Memory B cell (primary cell): ENCODE measurements around the gene PAM.

Experiments used
- ATAC-seq: fragments of 150-1000 bp; cut with Tn5 transposase; 2 replicates; pipeline ENCODE4 v1.10.0; 2021; ENCODE audit warnings: low read depth, mild to moderate bottlenecking, moderate library complexity
- DNase-seq, 2 donors: peaks; one replicate each; pipeline ENCODE4 v3.0.0; 2022; ENCODE audit warnings: low spot score in 2 of 2
- H3K27ac Mint-ChIP-seq: one replicate; pipeline ENCODE4 v1.8.0; 2022; ENCODE audit warnings: mild to moderate bottlenecking, moderate library complexity, mixed read lengths
- H3K27me3 Mint-ChIP-seq: one replicate; pipeline ENCODE4 v1.8.0; 2022; ENCODE audit warnings: mixed read lengths
- H3K36me3 Mint-ChIP-seq: one replicate; pipeline ENCODE4 v1.8.0; 2022; ENCODE audit warnings: mild to moderate bottlenecking, mixed read lengths
- H3K4me1 Mint-ChIP-seq: one replicate; pipeline ENCODE4 v1.8.0; 2022; ENCODE audit warnings: mixed read lengths
- H3K4me3 Mint-ChIP-seq: one replicate; pipeline ENCODE4 v1.8.0; 2022; ENCODE audit warnings: mild to moderate bottlenecking, moderate library complexity, mixed read lengths
- H3K9me3 Mint-ChIP-seq: one replicate; pipeline ENCODE4 v1.8.0; 2022; ENCODE audit warnings: mixed read lengths

PAM gene

DNA sequence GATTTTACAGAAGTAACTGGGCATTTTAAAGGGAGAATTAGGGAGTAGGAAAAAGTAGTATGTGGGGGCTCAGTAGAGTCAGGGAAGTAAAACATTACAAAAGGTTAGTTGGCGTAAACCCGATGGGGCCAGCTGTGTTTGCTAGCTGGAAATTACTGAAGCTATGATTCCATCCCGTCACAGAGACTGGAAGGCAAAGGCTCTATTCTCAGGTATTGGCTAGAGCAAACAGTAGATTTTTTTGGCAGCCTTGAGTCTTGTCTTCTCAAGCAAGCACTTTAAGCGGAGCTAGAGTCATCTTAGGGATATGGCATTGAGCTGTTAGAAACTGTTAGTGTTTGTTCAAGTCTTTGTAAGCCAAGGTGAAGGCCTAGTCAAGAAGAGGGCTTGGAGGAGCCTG lies 121.5 kb downstream of the PAM start:
- no peaks in the 10 kb centered on the region for H3K9me3 Mint-ChIP-seq
- no peaks in the 10 kb centered on the region for H3K27me3 Mint-ChIP-seq
- no peak overlapping the region for H3K4me3 Mint-ChIP-seq
- H3K27ac Mint-ChIP-seq, result no peak overlapping the region
- no peak for ATAC-seq
- H3K36me3 Mint-ChIP-seq, result no peaks in the 10 kb centered on the region
- DNase-seq, result no peak
- no peaks in the 10 kb centered on the region for H3K4me1 Mint-ChIP-seq

DNA sequence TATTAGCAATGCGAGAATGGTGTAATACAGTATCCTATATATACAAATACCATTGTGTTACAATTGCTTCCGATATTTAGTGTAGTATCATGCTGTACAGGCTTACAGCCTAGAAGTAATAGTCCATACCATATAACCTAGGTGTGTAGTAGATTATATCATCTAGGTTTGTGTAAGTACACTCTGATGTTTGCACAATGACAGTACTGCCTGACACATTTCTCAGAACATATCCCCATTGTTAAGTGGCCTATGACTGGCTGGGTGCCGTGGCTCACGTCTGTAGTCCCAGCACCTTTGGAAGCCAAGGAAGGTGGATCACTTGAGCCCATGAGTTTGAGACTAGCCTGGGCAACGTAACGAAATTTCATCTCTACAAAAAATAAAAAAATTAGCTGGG lies 124.6 kb downstream of the PAM start:
- DNase-seq (no peak), ATAC-seq (no peak)
- no peaks in the 10 kb centered on the region for H3K4me1 Mint-ChIP-seq
- no peak overlapping the region for H3K27ac Mint-ChIP-seq
- H3K36me3 Mint-ChIP-seq, result no peaks in the 10 kb centered on the region
- H3K27me3 Mint-ChIP-seq, result no peaks in the 10 kb centered on the region
- no peak overlapping the region for H3K4me3 Mint-ChIP-seq
- no peaks in the 10 kb centered on the region for H3K9me3 Mint-ChIP-seq

DNA sequence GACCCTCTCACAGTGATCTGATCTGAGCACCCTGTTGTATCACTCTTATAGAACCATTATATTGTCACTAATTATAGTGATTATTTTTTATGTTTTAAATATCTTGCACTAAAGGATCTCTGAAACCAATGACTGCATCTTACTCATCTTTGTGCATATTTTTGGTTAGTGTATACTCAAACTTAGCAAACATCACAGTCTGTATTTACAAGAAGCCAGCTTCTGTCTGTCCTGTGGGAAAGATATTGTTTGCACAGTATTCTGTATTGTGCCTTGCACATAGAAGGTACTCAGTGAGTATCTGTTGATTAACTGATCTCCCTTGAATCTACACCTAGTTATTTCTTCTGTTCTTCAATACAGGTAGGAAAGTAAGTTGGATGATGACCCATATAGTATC lies 131.5 kb downstream of the PAM start:
- Mint-ChIP-seq H3K27ac (no peak overlapping the region), H3K9me3 (no peaks in the 10 kb centered on the region), H3K4me3 (no peak overlapping the region), H3K4me1 (no peaks in the 10 kb centered on the region), H3K36me3 (no peaks in the 10 kb centered on the region), H3K27me3 (no peaks in the 10 kb centered on the region)
- ATAC-seq, result no peak
- DNase-seq, result no peak

DNA sequence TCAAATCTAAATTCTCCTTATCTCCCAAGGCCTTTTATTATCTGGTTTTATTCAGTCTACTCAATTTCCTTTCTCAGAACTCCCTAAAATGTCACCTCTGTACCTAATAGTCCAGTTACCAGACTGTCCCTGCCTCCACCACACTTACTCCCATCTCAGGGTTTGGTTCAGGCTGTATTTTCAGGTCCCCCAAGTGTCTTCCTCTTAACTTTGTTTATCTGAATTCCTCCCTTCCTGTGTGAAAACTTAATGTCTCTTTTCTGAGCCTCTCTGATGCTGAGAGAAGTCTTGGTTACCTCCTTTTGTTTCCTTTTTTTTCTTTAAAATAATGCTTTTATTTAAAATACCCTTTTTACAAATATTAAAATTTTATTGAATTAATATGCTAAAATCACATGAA lies 133.4 kb downstream of the PAM start:
- no peaks in the 10 kb centered on the region for H3K4me1 Mint-ChIP-seq
- H3K27me3 Mint-ChIP-seq, result no peaks in the 10 kb centered on the region
- DNase-seq, result no peak
- no peak overlapping the region for H3K4me3 Mint-ChIP-seq
- no peak for ATAC-seq
- no peaks in the 10 kb centered on the region for H3K9me3 Mint-ChIP-seq
- no peaks in the 10 kb centered on the region for H3K36me3 Mint-ChIP-seq
- H3K27ac Mint-ChIP-seq, result no peak overlapping the region

DNA sequence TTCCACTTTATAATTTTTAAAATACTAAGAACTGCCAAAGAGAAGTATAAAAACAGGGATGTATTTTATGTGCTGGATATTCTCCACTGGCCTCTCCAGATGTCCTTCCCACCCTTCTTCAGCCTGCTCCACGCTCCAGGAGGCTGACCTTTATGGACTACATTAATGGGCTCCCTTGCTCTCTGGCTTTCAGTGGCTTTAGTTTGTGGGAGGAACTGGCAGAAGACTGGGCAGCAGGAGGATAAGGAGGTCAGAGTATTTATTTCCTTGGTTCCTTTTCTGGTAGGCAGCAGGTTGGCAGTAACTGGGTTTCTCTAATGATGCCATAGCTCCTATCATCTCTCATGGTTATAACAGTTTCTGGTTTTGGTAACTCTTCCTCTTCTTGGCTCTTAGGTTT lies 133.9 kb downstream of the PAM start:
- Mint-ChIP-seq H3K36me3 (no peaks in the 10 kb centered on the region), H3K27me3 (peaks cover 2% of the 10 kb centered on the region), H3K4me3 (no peak overlapping the region), H3K4me1 (no peaks in the 10 kb centered on the region), H3K27ac (no peak overlapping the region), H3K9me3 (no peaks in the 10 kb centered on the region)
- no peak for DNase-seq
- ATAC-seq, result no peak

DNA sequence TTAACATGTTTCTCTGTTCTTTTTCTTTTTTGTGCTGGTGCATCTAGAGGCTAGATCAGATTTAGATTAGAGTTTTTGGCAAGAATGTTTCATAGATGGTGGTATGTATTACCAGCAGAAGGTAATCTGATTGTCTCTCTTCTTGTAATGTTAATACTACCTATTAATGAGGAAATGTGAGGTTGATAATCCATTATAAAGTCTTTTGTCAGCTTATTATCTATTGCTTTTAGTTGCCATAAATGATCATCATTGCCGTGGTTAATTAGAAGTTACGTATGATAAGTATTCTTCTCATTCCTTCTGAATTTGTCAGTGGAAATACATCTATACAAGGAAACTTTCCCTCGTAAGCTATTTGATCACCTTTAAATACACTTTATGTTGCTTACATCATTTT lies 135.0 kb downstream of the PAM start:
- no peak for DNase-seq
- Mint-ChIP-seq H3K4me3 (no peak overlapping the region), H3K36me3 (no peaks in the 10 kb centered on the region), H3K27ac (no peak overlapping the region), H3K4me1 (no peaks in the 10 kb centered on the region), H3K27me3 (peaks cover 2% of the 10 kb centered on the region), H3K9me3 (no peaks in the 10 kb centered on the region)
- ATAC-seq, result no peak

DNA sequence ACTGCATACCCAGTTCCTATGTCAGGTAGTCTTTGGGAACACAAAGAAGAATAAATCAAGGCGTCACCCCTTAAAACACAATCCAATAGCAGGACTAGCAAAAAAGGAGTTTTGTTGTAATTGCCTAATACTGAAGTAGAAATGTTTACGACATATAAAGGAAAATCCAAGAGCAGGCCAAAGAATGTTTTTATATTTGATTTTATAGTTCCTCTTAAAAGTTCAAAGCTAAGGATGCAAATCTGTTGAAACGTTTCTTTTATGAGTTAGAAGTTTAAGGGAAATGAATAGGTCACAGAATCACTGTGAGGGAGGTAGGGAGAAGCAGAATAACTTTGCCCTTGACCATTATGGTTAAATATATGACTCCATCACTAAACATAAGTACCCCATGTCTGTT lies 136.1 kb downstream of the PAM start:
- no peaks in the 10 kb centered on the region for H3K9me3 Mint-ChIP-seq
- no peaks in the 10 kb centered on the region for H3K4me1 Mint-ChIP-seq
- H3K36me3 Mint-ChIP-seq, result no peaks in the 10 kb centered on the region
- no peak overlapping the region for H3K4me3 Mint-ChIP-seq
- peaks cover 2% of the 10 kb centered on the region for H3K27me3 Mint-ChIP-seq
- DNase-seq (no peak), ATAC-seq (no peak)
- H3K27ac Mint-ChIP-seq, result no peak overlapping the region

DNA sequence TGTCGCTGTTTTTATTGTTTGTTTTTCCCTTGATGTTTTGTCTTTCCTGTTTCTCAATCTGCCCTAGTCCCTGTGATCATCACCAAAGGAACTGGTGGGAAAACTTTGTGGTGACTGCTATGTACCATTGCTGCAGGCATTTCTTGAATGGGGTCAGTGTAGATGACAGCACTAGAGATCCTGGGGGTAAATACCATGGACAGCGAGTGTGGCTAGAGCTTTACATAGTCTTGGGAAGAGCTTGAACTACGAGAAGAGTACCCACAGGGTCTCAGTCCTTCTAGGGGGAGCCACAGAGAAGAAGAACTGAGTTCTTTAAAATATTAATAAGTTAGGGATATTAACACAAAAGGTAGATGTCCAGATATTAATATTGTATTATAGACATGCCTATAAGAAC lies 138.8 kb downstream of the PAM start:
- DNase-seq (no peak), ATAC-seq (no peak)
- H3K27ac Mint-ChIP-seq, result no peak overlapping the region
- no peaks in the 10 kb centered on the region for H3K36me3 Mint-ChIP-seq
- H3K9me3 Mint-ChIP-seq, result no peaks in the 10 kb centered on the region
- peaks cover 2% of the 10 kb centered on the region for H3K27me3 Mint-ChIP-seq
- no peak overlapping the region for H3K4me3 Mint-ChIP-seq
- H3K4me1 Mint-ChIP-seq, result no peaks in the 10 kb centered on the region

DNA sequence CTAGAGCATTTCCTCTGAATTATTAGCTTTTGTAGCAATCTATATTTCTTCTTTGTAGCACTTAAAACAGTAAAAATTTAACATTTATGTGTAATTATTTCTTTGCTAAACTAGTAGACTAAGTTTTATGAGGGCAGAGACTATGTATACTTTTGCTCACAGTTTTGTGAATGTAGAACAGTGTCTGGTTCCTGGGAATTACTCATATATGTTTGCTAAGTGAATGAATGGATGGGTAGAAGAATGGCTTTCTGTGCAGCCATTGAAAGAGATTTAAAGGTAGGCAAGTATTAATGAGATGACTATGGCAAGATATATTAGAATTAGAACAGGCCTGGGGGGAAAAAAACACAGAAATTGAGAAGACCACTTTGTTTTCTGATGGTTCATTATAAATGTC lies 140.1 kb downstream of the PAM start:
- Mint-ChIP-seq H3K9me3 (no peaks in the 10 kb centered on the region), H3K27ac (no peak overlapping the region), H3K4me3 (no peak overlapping the region), H3K4me1 (no peaks in the 10 kb centered on the region), H3K27me3 (peaks cover 4% of the 10 kb centered on the region), H3K36me3 (no peaks in the 10 kb centered on the region)
- no peak for ATAC-seq
- DNase-seq, result no peak

DNA sequence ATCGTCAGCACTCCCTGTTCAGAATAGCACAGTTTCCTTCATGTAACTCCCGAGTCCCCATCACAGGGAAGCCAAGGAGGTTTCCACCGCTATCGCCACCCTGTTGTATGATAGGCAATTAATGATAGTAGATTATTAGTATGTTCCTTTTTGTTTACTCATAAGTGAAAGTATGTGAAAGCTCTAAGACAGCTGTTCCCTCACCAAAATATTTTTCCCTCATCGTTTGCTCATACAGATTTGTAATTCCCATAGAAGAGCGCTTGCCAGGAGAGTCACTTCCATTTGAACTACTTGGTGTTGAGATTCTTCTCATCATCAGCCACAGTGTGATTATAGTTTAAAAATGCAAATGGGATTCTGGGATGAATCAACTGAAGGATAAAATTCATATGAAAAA lies 140.9 kb downstream of the PAM start:
- H3K36me3 Mint-ChIP-seq, result no peaks in the 10 kb centered on the region
- ATAC-seq, result no peak

DNA sequence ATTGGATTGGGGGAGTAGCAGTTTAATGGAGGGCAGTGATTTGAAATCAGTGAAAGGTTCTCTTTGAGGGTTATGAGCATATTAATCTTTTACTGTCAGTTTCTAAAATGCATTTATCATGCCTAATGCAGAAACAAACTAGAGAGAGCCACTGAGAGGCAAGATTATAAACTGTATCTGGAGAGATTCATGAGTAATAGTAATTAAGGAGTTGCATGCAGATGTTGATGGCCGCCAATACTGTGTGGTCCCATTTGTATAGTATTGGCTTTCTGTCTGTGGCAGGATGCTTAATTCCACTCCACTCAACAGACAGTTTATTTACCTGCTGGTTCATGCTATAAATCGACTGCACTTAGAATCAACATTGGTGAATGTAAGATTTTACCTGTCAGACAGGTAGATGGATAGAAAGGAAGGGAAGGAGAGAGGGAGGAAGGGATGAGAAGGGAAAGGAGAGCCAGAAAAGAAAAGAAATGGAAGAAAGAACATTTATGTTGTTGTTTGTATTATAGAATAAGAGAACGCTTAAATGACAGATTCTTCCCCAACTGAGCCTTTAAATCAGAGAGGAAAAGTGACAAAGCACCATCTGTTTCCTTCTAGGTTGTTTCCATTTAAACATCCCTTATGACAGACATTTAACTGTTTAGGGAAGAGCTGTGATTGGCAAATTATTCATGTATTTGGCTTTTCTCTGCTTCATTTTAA lies 146.5 kb downstream of the PAM start:
- no peaks in the 10 kb centered on the region for H3K4me1 Mint-ChIP-seq
- ATAC-seq (no peak), DNase-seq (no peak)
- H3K27ac Mint-ChIP-seq, result no peak overlapping the region
- no peaks in the 10 kb centered on the region for H3K36me3 Mint-ChIP-seq
- no peaks in the 10 kb centered on the region for H3K9me3 Mint-ChIP-seq
- H3K4me3 Mint-ChIP-seq, result no peak overlapping the region
- H3K27me3 Mint-ChIP-seq, result peaks cover 2% of the 10 kb centered on the region

More for the DNA sequence above, 140.9 kb downstream of the PAM start:
- peaks cover 4% of the 10 kb centered on the region for H3K27me3 Mint-ChIP-seq
- H3K9me3 Mint-ChIP-seq, result no peaks in the 10 kb centered on the region
- H3K27ac Mint-ChIP-seq, result no peak overlapping the region
- H3K4me3 Mint-ChIP-seq, result no peak overlapping the region
- DNase-seq, result no peak
- H3K4me1 Mint-ChIP-seq, result no peaks in the 10 kb centered on the region

DNA sequence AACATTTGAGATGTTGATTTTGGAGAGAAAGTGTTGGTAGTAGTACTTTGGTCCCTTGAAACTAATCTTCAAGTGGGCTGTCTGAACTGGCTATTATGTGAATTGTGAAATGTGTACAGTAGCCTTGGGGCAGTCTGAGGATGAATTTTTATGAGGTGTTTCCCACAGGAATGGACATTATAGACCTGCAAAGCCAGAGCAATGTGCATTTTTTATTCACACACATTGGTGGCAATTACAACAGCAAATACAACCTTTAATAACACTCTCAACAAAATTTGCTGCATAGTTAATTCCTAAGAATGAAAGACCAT lies 147.0 kb downstream of the PAM start:
- Mint-ChIP-seq H3K9me3 (no peaks in the 10 kb centered on the region), H3K4me3 (no peak overlapping the region), H3K27me3 (peaks cover 2% of the 10 kb centered on the region), H3K36me3 (no peaks in the 10 kb centered on the region), H3K27ac (no peak overlapping the region), H3K4me1 (no peaks in the 10 kb centered on the region)
- DNase-seq (no peak), ATAC-seq (no peak)

DNA sequence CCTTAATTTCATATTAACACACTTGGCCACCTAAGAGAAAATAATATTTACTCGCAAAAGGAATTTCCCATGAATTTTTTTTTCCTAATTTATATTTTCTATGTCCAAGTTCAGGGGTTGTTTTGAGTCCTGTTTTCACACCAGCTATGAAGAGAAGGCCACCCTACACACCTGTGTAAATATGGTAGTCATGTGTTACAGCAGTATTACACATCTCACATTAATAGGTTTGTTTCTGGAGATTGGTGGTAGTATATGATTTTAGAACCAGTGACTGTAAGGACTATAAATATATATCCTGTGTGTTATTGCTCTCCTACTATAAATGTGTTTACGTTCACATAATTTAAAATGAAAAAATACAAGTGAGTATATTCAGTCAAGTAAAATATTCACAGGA lies 147.5 kb downstream of the PAM start:
- no peaks in the 10 kb centered on the region for H3K9me3 Mint-ChIP-seq
- DNase-seq (no peak), ATAC-seq (no peak)
- H3K4me3 Mint-ChIP-seq, result no peak overlapping the region
- H3K27me3 Mint-ChIP-seq, result peaks cover 2% of the 10 kb centered on the region
- H3K4me1 Mint-ChIP-seq, result no peaks in the 10 kb centered on the region
- no peaks in the 10 kb centered on the region for H3K36me3 Mint-ChIP-seq
- no peak overlapping the region for H3K27ac Mint-ChIP-seq

DNA sequence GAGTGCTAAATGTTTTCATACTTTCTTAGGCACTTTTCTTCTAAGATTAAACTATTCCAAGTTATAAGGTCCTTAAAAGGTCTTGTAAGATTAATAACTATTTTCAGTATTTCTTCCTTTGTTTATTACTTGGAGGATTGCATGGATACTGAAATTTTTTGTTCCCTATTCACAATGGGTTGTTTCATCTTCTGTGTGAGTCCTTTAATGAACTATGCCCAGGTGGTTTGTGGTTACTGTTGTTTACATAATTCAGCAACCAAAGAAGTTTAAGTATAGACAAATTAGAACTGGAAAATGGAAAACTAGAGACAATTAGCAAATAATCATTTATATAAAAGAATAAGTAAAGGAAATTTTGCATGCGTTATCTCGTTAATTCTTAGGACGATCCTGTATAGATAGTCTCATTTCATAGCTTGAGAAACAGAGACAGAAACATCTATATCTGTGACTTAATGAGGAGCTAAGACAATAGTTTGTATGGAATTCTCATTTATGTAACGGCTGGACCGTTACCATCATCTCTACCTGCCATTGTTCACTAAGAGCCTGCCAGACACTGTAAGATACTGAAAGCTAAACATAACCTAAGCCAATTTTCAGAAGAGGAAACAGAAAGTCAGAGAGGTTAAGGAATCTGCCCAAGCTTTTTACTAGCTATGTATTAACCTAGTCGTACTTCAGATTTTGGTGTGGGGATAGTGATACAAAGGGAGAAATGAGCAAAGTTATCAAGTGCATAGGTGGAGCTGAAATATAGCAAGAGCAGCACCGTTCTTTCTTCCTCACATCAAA lies 148.2 kb downstream of the PAM start:
- H3K9me3 Mint-ChIP-seq, result peaks cover 1% of the 10 kb centered on the region
- no peak overlapping the region for H3K4me3 Mint-ChIP-seq
- DNase-seq (no peak), ATAC-seq (no peak)
- H3K27ac Mint-ChIP-seq, result no peak overlapping the region
- H3K36me3 Mint-ChIP-seq, result no peaks in the 10 kb centered on the region
- no peaks in the 10 kb centered on the region for H3K4me1 Mint-ChIP-seq
- H3K27me3 Mint-ChIP-seq, result peaks cover 2% of the 10 kb centered on the region

DNA sequence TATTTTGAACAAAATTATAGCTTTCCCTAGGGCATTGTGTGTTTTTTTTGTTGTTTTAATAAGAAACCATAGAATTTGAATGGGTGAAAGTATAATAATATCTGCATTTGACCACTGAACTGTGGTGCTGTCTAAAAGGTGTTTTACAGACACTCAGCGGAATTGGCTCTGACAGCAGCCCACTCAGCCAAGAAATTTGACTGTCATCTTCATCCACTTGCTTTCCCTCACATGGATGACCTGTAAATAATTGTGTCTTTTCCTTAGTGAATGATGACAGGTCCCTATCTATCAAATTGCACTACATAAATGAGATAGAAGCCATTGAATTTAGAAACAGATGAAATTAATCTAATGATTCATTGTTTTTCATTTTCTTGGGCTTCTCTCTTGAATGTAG lies 150.0 kb downstream of the PAM start:
- Mint-ChIP-seq H3K4me3 (no peak overlapping the region), H3K36me3 (no peaks in the 10 kb centered on the region), H3K27me3 (no peaks in the 10 kb centered on the region), H3K4me1 (no peaks in the 10 kb centered on the region), H3K9me3 (peaks cover 2% of the 10 kb centered on the region), H3K27ac (no peak overlapping the region)
- no peak for DNase-seq
- ATAC-seq, result no peak
